Fibroblast of lung (primary cell): ENCODE results near the gene BSX.

Source experiments
- CTCF ChIP-seq, 2 donors: IDR thresholded peaks in 1 of 2; conservative IDR thresholded peaks in 1 of 2; 1 replicate in 1 of 2; 2 replicates in 1 of 2; pipeline ENCODE4 v1.5.1; 2011 to 2012; ENCODE audit warnings: low read length in 2 of 2, control low read depth in 1 of 2, inconsistent platforms in 1 of 2, low read depth in 1 of 2, mild to moderate bottlenecking in 1 of 2
- EZH2 ChIP-seq: IDR thresholded peaks from 2 replicates; pipeline ENCODE4 v1.5.1; 2012; ENCODE audit warnings: low read length, control low read depth, mild to moderate bottlenecking; ENCODE audit errors: missing control alignments

GRCh38 chr11:123000721-123001120 is 19.1 kb upstream of the BSX start:
- TF ChIP-seq CTCF (conservative IDR thresholded peaks at IDR 0.05 in 1 of 2, IDR thresholded peaks at IDR 0.05 in 1 of 2; ENCODE audit: low read depth in 1 of 2, low read length in 2 of 2), result no peak
- no peak for TF ChIP-seq EZH2
